GM12801 (cell line): ENCODE measurements around the gene PCSK9.

Experiments
- TF ChIP-seq, protein P1 (sequence below): IDR thresholded peaks from one replicate; pipeline ENCODE4 v1.5.1; 2011; ENCODE audit warnings: control low read depth; ENCODE audit not compliant: insufficient read length; ENCODE audit errors: extremely low read depth

Gene PCSK9

DNA sequence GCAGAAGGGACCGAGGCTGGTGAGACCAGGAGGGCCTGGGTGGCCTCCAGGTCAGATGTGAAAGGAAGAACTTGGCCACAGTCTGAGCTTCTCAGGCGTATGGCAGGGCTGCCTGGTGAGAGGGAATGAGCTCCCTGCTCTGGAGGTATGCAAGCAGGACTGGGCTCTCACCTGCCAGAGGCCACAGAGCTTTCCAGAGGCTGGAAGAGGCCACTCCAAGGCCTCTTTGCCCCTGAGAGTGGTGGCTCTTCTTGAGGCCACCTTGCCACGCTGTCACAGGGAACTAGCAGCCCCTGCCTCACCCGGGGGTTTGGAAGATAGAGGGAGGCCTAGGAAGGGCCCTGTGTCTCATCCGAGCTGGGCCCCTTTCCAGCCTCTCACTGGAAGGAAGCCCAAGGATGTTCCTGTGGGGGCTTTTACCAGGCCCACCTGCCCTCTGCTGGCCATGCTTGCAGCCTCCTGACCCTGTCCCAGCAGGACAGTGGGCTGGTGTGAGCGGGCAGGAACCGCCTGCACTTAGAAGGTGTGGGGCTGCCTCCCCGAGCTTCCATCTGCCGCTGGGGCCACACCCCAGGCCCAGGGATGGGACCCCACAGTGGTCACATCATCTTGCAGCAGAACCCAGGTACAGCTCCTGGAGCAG is 10.0 kb downstream of the PCSK9 start:
- TF ChIP-seq, protein P1, sequence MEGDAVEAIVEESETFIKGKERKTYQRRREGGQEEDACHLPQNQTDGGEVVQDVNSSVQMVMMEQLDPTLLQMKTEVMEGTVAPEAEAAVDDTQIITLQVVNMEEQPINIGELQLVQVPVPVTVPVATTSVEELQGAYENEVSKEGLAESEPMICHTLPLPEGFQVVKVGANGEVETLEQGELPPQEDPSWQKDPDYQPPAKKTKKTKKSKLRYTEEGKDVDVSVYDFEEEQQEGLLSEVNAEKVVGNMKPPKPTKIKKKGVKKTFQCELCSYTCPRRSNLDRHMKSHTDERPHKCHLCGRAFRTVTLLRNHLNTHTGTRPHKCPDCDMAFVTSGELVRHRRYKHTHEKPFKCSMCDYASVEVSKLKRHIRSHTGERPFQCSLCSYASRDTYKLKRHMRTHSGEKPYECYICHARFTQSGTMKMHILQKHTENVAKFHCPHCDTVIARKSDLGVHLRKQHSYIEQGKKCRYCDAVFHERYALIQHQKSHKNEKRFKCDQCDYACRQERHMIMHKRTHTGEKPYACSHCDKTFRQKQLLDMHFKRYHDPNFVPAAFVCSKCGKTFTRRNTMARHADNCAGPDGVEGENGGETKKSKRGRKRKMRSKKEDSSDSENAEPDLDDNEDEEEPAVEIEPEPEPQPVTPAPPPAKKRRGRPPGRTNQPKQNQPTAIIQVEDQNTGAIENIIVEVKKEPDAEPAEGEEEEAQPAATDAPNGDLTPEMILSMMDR: no peak

DNA sequence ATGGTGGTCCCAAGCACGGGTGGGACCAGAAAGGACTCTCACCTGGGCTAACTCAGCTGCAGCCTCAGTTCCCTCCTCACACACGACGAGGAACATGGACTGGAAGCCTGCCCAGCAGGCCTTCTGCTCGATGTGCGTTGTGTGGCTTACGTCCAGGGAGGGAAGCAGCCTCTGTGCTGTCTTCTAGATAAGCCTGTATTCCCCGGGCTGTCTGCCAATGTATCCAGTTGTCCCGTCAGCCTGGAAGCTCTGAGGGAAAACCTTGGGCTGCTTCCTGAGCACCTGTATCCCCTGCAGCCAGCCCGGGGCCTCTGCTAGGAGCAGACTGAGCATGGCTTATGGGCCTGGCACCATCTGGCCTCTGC is 10.5 kb downstream of the PCSK9 start:
- TF ChIP-seq, protein P1: no peak

DNA sequence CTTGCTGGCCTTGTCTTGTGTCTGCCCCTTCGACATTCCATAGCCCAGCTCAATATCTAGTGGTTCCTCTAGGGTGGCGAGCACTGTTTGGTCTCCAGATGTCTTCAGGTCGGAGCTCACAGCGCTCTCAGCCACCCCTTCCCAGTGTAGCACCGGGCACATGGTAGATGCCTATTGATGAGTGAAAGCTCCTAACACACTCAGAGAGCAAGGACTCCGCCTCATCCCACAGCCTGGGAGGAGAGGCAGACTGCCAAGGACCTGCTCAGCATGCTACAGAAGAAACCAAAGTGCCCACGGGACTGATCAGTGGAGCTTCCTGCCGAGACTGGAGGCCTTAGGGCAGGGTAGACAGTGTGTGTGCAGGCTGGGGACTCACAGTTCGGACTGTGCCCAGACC is 10.9 kb downstream of the PCSK9 start:
- TF ChIP-seq, protein P1: no peak

DNA sequence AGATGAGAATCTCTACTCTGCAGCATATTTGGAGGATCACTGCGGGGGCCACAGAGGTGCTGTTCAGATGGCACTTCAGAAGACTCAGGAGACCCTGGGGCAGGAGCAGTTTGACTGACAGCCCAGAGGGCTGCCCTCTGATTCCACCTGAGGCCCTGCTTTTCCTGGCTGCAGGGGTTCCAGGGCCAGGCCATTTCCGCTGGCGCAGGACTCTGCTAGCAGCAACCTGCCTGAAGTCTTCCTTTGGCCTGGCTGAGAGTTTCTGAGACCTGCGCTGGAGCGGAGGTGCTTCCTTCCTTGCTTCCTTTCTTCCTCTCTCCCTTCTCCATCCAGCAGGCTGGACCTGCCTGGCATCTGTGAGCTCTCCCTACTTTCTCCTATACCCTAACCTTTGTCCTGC is 11.8 kb downstream of the PCSK9 start:
- TF ChIP-seq, protein P1: no peak

DNA sequence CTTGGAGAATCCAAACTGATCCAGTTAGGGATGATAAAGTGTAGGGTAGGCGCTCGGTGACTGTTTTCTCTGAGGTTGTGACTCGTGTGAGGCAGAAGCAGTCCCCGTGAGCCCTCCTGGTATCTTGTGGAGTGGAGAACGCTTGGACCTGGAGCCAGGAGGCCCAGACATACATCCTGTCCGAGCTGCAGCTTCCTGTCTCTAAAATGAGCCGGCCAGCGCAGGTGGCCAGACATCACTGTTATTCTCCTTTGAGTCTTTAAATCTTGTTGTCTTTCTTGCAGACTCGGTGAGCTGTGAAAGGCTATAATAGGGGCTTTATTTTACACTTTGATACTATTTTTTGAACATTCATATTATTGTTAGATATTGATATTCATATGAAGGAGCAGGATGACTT is 12.3 kb downstream of the PCSK9 start:
- TF ChIP-seq, protein P1: no peak

DNA sequence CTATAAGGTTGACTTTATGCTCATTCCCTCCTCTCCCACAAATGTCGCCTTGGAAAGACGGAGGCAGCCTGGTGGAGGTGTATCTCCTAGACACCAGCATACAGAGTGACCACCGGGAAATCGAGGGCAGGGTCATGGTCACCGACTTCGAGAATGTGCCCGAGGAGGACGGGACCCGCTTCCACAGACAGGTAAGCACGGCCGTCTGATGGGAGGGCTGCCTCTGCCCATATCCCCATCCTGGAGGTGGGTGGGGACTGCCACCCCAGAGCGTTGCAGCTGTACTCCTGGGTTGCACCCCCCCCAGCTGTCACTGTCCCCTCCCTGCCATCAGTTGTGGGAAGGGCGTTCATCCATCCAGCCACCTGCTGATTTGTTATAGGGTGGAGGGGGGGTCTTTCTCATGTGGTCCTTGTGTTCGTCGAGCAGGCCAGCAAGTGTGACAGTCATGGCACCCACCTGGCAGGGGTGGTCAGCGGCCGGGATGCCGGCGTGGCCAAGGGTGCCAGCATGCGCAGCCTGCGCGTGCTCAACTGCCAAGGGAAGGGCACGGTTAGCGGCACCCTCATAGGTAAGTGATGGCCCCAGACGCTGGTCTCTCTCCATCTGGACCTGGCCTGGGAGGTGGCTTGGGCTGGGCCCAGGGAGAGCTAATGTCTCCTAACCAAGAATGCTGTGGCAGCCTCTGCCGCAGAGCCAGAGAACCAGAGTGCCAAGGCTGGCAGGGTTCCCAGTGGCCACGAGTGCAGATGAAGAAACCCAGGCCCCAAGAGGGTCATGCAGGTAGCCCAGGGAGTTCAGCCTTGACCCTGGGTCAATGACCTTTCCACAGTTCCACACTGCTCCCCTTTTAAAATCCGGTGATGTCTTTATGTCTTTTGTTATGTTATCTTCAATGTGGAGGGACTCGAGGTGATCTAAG is 13.1 kb downstream of the PCSK9 start:
- TF ChIP-seq, protein P1: no peak

DNA sequence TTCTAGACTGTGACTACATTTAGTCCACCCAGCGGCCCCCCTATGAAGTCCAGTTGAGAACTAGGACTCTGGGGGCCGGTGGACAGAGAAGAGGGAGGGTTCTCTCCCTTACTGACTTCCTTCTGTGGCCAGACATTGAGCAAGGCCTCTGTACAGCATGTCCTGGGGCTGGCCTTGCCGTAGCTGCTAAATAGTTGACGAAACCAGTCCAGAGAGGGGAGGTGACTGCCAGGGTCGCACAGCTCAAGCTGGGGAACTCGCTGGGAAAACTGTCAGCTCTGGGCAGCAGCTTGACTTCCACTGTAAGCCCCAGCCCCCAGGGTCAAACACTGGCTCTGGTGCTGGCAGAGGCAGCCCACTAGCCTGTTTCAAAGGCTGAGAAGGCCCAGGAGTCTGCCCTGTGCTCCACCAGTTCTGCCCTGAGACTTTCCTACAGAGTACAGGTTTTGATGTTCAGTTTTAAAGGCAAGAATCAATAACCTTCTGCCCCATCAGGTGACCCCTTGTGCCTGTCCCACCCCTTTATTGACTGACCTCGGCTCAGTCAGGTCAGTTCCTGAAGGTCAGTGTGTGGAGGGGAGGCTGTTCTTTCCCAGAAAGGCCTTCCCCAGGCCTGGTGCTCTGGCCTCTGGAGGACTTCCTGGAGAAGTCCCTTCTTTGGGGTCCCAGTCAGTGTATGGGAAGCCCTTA is 14.1 kb downstream of the PCSK9 start:
- TF ChIP-seq, protein P1: no peak
